Lower leg skin (tissue), 3 donors: ENCODE results near the gene ST3GAL3.

Experiments
- POLR2A ChIP-seq, 2 donors: fragments of 450-650 bp; IDR thresholded peaks; one replicate each; pipeline ENCODE4 v1.6.1; 2016 to 2017; ENCODE audit warnings: antibody characterized with exemption in 2 of 2, mild to moderate bottlenecking in 1 of 2, moderate library complexity in 1 of 2
- TF ChIP-seq, protein P1 (sequence below), 3 donors: fragments of 450-650 bp; IDR thresholded peaks; one replicate each; pipeline ENCODE4 v1.5.1; 2016; ENCODE audit warnings: antibody characterized with exemption in 3 of 3, mild to moderate bottlenecking in 3 of 3, moderate library complexity in 2 of 3

DNA sequence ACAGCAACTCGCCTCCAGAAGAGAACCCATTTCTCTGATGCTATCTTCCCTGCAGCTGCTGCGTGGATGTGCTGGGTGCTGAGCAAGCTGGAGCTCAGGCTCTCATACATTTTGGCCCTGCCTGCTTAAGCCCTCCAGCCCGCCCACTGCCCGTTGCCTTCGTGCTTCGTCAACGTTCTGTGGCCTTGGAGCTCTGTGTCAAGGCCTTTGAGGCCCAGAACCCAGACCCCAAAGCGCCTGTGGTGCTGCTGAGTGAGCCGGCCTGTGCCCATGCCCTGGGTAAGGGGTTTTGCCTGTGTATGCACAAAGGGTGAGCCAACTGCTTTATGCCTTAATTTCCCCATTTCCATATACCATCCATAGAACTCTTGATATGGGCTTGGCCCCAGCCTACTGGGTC lies 263.6 kb downstream of the ST3GAL3 start:
- TF ChIP-seq, protein P1, sequence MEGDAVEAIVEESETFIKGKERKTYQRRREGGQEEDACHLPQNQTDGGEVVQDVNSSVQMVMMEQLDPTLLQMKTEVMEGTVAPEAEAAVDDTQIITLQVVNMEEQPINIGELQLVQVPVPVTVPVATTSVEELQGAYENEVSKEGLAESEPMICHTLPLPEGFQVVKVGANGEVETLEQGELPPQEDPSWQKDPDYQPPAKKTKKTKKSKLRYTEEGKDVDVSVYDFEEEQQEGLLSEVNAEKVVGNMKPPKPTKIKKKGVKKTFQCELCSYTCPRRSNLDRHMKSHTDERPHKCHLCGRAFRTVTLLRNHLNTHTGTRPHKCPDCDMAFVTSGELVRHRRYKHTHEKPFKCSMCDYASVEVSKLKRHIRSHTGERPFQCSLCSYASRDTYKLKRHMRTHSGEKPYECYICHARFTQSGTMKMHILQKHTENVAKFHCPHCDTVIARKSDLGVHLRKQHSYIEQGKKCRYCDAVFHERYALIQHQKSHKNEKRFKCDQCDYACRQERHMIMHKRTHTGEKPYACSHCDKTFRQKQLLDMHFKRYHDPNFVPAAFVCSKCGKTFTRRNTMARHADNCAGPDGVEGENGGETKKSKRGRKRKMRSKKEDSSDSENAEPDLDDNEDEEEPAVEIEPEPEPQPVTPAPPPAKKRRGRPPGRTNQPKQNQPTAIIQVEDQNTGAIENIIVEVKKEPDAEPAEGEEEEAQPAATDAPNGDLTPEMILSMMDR (IDR thresholded peaks at IDR 0.05) = no peak
- TF ChIP-seq POLR2A (IDR thresholded peaks at IDR 0.05) = no peak
